ENCODE data around the gene FARSA.

Gene FARSA

DNA sequence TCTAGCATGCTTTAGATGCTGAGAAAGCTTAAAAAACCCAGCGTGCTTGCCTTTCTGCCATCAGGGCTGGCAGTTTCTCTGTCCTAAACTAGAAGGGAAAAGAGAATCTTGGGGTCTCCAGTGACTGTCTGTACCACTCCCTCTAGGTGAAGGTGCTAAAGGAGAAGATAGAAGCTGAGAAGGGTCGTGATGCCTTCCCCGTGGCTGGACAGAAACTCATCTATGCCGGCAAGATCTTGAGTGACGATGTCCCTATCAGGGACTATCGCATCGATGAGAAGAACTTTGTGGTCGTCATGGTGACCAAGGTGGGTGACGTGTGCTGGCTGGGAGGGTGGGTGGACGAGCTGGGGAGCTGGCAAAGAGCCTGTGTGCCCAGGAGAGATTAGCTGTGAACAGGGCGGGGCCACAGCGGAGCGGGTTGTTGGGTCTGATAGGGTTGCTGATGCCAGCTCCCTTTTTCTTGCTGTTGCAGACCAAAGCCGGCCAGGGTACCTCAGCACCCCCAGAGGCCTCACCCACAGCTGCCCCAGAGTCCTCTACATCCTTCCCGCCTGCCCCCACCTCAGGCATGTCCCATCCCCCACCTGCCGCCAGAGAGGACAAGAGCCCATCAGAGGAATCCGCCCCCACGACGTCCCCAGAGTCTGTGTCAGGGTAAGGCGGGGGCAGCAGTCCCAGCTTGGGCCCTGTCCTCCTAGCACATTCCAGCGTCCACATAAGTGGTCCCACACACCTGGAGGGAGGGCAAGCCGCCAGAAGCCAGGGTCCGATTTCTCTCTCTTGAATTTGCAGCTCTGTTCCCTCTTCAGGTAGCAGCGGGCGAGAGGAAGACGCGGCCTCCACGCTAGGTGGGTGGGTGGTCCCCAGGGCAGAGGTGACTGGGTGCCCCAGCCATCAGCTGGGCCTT, 14.4 kb upstream of the FARSA start:
- in situ Hi-C loops (cut with MboI; ENCODE audit: low sequenced_read_pairs, unreplicated experiment), result no loop called here
- TF ChIP-seq, protein P1, sequence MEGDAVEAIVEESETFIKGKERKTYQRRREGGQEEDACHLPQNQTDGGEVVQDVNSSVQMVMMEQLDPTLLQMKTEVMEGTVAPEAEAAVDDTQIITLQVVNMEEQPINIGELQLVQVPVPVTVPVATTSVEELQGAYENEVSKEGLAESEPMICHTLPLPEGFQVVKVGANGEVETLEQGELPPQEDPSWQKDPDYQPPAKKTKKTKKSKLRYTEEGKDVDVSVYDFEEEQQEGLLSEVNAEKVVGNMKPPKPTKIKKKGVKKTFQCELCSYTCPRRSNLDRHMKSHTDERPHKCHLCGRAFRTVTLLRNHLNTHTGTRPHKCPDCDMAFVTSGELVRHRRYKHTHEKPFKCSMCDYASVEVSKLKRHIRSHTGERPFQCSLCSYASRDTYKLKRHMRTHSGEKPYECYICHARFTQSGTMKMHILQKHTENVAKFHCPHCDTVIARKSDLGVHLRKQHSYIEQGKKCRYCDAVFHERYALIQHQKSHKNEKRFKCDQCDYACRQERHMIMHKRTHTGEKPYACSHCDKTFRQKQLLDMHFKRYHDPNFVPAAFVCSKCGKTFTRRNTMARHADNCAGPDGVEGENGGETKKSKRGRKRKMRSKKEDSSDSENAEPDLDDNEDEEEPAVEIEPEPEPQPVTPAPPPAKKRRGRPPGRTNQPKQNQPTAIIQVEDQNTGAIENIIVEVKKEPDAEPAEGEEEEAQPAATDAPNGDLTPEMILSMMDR (IDR thresholded peaks at IDR 0.05; ENCODE audit: borderline replicate concordance, control extremely low read depth, extremely low read depth, insufficient read depth, missing control alignments), result no peak
- no peak for DNase-seq (ENCODE audit: low spot score)

DNA sequence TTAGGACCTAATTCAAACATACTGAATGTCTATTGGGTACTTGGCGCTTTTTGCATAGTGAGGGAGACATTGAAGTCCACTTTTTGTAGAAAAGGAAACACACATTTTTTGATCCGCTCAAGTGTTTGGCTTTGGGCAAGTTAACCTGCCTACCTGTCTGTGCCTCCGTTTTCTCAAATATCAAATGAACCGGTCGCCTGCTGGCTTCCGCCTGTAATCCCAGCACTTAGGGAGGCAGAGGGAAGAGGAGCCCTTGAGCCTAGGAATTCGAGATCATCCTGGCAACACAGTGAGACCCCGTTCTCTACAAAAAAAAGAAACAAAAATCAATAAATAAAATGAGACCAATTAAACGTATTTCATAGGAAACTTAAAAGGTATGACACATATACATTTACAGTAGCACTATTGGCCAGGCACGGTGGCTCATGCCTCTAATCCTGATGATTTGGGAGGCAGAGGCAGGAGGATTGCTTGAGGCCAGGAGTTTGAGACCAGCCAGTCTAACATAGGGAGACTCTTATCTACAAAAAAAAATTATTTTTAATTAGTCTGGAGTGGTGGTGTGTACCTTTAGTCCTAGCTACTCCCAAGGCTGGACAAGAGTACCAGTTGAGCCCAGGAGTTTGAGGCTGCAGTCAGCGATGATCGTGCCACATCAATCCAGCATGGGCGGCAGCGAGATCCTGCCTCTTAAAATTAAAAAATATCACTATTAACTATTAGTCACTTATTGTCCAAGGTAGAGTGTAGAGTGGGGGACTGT, 13.4 kb upstream of the FARSA start:
- DNase-seq (ENCODE audit: low spot score), result no peak
- TF ChIP-seq, protein P1 (IDR thresholded peaks at IDR 0.05; ENCODE audit: borderline replicate concordance, control extremely low read depth, extremely low read depth, insufficient read depth, missing control alignments), result no peak
- in situ Hi-C loops (cut with MboI; ENCODE audit: low sequenced_read_pairs, unreplicated experiment), result no loop called here

DNA sequence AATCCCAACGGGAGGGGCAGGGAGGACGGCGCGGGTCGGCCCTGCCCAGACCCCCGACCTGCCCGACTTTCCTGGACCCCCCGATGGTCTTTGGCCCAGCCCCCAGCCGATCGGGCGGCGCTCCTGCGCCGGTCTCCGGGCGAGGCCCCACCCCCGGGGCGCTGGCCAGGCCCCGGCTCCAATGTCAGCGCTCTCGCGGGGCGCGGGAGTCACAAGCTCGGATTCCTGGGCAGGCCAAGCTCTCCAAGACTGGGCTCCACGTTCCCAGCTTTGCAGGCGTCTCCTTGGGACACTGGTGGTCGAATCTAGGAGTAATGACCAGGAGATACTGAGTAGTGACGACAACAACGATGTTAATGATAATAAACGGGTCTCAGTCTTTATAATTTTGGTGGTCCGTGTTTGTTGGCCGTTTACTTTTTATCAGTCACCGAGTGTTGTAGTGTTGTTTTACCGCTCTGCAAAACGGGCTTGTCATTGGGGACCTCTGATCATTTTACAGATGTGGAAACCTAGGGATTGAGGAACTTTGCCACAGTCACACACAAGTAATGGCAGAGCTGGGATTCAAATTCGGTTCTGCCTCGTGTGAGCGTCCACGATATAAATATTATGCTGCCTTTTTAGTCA, 12.7 kb upstream of the FARSA start:
- TF ChIP-seq, protein P1 (IDR thresholded peaks at IDR 0.05; ENCODE audit: borderline replicate concordance, control extremely low read depth, extremely low read depth, insufficient read depth, missing control alignments), result no peak
- peak; percentile 74 for DNase-seq (ENCODE audit: low spot score)
- in situ Hi-C loops (cut with MboI; ENCODE audit: low sequenced_read_pairs, unreplicated experiment), result no loop called here

DNA sequence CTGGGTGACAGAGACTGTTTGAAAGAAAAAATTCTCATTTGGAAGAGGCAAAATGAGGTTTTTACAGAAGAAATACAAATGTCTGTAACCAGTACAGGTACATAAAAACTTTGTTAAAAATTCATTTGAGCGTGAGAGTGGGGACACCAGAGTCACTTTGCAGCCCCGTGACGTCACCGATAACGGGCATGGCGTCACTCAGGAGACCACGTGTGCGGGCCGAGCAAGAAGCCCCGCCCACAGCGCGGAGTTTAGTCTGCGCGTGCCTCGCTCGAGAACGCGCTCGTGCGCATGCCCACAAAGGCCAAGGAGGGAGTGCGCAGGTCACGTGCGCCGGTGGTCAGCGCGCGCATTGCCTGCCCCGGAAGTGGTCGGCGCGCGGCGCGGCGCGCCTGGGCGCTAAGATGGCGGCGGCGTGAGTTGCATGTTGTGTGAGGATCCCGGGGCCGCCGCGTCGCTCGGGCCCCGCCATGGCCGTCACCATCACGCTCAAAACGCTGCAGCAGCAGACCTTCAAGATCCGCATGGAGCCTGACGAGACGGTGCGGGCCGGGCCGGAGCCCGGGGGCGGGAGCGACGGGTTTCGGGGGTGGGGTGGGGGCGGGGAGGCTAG, 12.1 kb upstream of the FARSA start, which contains the start of gene RAD23A:
RAD23A (plus strand) TSS at position 384 of the 613 bp plus-strand sequence; CDS start at position 471, 87 bp downstream.
- in situ Hi-C loops (cut with MboI; ENCODE audit: low sequenced_read_pairs, unreplicated experiment), result no loop called here
- peak; percentile 96 for DNase-seq (ENCODE audit: low spot score)
- TF ChIP-seq, protein P1 (IDR thresholded peaks at IDR 0.05; ENCODE audit: borderline replicate concordance, control extremely low read depth, extremely low read depth, insufficient read depth, missing control alignments), result no peak

DNA sequence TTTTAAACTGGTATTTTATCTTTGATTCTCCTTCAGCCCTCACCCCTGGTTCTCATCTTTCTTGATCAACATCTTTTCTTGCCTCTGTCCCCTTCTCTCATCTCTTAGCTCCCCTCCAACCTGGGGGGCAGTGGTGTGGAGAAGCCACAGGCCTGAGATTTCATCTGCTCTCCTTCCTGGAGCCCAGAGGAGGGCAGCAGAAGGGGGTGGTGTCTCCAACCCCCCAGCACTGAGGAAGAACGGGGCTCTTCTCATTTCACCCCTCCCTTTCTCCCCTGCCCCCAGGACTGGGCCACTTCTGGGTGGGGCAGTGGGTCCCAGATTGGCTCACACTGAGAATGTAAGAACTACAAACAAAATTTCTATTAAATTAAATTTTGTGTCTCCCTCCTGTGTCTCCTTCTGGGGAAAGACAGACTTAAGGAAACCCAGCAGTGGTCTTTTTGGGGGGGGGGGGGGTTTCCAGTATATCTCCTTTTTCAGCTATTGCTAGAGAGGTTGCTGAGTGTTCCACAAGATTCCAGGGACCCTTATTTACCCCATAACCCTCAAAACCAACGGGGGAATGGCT, 10.7 kb upstream of the FARSA start:
- in situ Hi-C loops (cut with MboI; ENCODE audit: low sequenced_read_pairs, unreplicated experiment), result no loop called here

More for the DNA sequence above, 10.7 kb upstream of the FARSA start:
- TF ChIP-seq, protein P1 (IDR thresholded peaks at IDR 0.05; ENCODE audit: borderline replicate concordance, control extremely low read depth, extremely low read depth, insufficient read depth, missing control alignments), result no peak
- DNase-seq (ENCODE audit: low spot score), result no peak
